GM18868 (cell line): ENCODE measurements around the gene RBM39.
"Not testable (repeated sequence)": the region's sequence is repeated elsewhere in the genome, so short reads cannot be mapped to it uniquely, and the experiment has no call there.

Source experiments
- ATAC-seq: cut with Tn5 transposase; IDR thresholded peaks from one replicate; pipeline ENCODE4 v1.9.1; 2021; ENCODE audit warnings: mild to moderate bottlenecking, moderate library complexity; ENCODE audit not compliant: unreplicated experiment

The RBM39 gene

GRCh38 chr20:35741892-35742740 lies at the start of gene RBM39:
Gene RBM39, minus strand, starts transcription at chr20:35742260. Its CDS starts 1,386 bp downstream, at chr20:35740874.
- ATAC-seq: peak; percentile 86

GRCh38 chr20:35791821-35792220 lies 49.8 kb upstream of the RBM39 start:
- no peak for ATAC-seq

- ATAC-seq: no peak
Observed at GRCh38 chr20:35791097-35791496, 49.0 kb upstream of the RBM39 start.

GRCh38 chr20:35788796-35789195 lies 46.7 kb upstream of the RBM39 start:
- no peak for ATAC-seq

GRCh38 chr20:35785541-35785940 lies 43.5 kb upstream of the RBM39 start:
- not testable (repeated sequence) for ATAC-seq

GRCh38 chr20:35783811-35784210 lies 41.8 kb upstream of the RBM39 start:
- ATAC-seq: not testable (repeated sequence)

GRCh38 chr20:35776513-35777101 lies 34.5 kb upstream of the RBM39 start:
- ATAC-seq: no peak

GRCh38 chr20:35774391-35774790 lies 32.3 kb upstream of the RBM39 start:
- no peak for ATAC-seq

GRCh38 chr20:35773154-35773751 lies 31.2 kb upstream of the RBM39 start:
- no peak for ATAC-seq

GRCh38 chr20:35772563-35773058 lies 30.6 kb upstream of the RBM39 start:
- ATAC-seq: no peak

GRCh38 chr20:35771689-35772562 lies 29.9 kb upstream of the RBM39 start, which contains the start of gene PHF20:
Gene PHF20, plus strand, starts transcription at chr20:35772015. Its CDS starts 29,508 bp downstream, at chr20:35801523.
- ATAC-seq: peak; percentile 82

GRCh38 chr20:35771367-35771688 lies 29.3 kb upstream of the RBM39 start:
- ATAC-seq: no peak

- ATAC-seq: no peak
Observed at GRCh38 chr20:35768731-35769664, 26.9 kb upstream of the RBM39 start.

- ATAC-seq: peak; percentile 46
Observed at GRCh38 chr20:35767683-35768481, 25.8 kb upstream of the RBM39 start.

GRCh38 chr20:35766843-35767242 lies 24.8 kb upstream of the RBM39 start:
- ATAC-seq: no peak

- ATAC-seq: not testable (repeated sequence)
Observed at GRCh38 chr20:35764936-35765335, 22.9 kb upstream of the RBM39 start.

GRCh38 chr20:35762461-35762860 lies 20.4 kb upstream of the RBM39 start:
- ATAC-seq: no peak

- ATAC-seq: not testable (repeated sequence)
Observed at GRCh38 chr20:35761548-35761947, 19.5 kb upstream of the RBM39 start.
